Tibial nerve (tissue), 3 donors: Measurements from ENCODE around the gene MYO15B.

Experiments used
- POLR2A ChIP-seq, 2 donors: fragments of 450-650 bp; IDR thresholded peaks; one replicate each; pipeline ENCODE4 v1.6.1; 2017; ENCODE audit warnings: antibody characterized with exemption in 2 of 2, mild to moderate bottlenecking in 2 of 2, moderate library complexity in 2 of 2
- TF ChIP-seq, protein P1 (sequence below), 5 experiments: fragments of 200-600 bp in 3 of 5; fragments of 450-650 bp in 2 of 5; sonication (generic) in 3 of 5; IDR thresholded peaks; one replicate each; pipeline ENCODE4 v1.5.1; 2016 to 2019; ENCODE audit warnings: antibody characterized with exemption in 5 of 5, mild to moderate bottlenecking in 3 of 5, moderate library complexity in 2 of 5

DNA sequence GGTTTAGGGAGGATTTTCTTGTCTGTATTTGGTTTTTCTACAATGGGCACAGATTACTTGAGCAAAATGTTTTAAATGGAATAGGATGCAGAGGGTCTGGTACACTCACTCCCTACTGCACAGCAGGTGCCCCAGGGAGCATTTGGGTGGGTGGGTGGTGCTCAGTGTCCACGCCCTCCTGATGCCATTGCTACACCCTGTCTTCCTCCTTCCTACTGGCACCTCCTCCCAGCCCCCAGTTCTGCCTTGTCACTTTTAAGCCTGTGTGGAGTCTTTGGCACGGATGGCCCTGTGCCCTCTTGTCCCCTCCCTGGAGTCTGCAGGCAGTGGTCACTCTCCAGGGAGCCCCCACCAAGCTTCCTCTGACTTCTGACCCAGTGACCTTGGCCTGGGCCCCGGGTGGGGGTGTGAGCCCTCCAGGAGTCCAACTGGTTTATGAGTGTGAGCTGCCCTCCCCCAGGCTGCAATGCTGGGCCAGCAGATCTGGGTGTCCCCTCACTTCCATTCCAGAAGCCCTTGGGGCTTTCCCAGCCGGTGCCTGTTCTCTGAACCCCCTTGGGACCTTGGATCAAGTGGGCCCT lies 46.6 kb upstream of the MYO15B start:
- TF ChIP-seq, protein P1, sequence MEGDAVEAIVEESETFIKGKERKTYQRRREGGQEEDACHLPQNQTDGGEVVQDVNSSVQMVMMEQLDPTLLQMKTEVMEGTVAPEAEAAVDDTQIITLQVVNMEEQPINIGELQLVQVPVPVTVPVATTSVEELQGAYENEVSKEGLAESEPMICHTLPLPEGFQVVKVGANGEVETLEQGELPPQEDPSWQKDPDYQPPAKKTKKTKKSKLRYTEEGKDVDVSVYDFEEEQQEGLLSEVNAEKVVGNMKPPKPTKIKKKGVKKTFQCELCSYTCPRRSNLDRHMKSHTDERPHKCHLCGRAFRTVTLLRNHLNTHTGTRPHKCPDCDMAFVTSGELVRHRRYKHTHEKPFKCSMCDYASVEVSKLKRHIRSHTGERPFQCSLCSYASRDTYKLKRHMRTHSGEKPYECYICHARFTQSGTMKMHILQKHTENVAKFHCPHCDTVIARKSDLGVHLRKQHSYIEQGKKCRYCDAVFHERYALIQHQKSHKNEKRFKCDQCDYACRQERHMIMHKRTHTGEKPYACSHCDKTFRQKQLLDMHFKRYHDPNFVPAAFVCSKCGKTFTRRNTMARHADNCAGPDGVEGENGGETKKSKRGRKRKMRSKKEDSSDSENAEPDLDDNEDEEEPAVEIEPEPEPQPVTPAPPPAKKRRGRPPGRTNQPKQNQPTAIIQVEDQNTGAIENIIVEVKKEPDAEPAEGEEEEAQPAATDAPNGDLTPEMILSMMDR (IDR thresholded peaks at IDR 0.05), result no peak
- TF ChIP-seq POLR2A (IDR thresholded peaks at IDR 0.05), result no peak
